Large intestine (tissue), 3 donors: ENCODE data around the gene OSBPL7. TPM values are rescaled to one million over a fixed set of nuclear protein-coding genes. Genes with fewer than 3 reads are reported as not detected.

Source experiments
- DNase-seq, 2 donors: peaks; one replicate each; pipeline versions ENCODE4 v3.0.0 to v3.0.0-alpha.2; 2013
- H3K27ac ChIP-seq: one replicate; pipeline ENCODE4 v1.5.1; 2013; ENCODE audit warnings: low read length
- H3K27me3 ChIP-seq: 2 replicates; pipeline ENCODE4 v1.6.1; 2013; ENCODE audit warnings: low read length; ENCODE audit not compliant: control insufficient read depth, insufficient read depth
- H3K36me3 ChIP-seq: 2 replicates; pipeline ENCODE4 v1.6.1; 2013; ENCODE audit warnings: low read length; ENCODE audit not compliant: control insufficient read depth, insufficient read depth
- H3K4me1 ChIP-seq: one replicate; pipeline ENCODE4 v1.6.1; 2013; ENCODE audit warnings: low read length; ENCODE audit not compliant: control insufficient read depth, insufficient read depth
- H3K4me3 ChIP-seq: one replicate; pipeline ENCODE4 v1.5.1; 2013; ENCODE audit warnings: low read length
- H3K9me3 ChIP-seq: one replicate; pipeline ENCODE4 v1.6.1; 2013; ENCODE audit warnings: mild to moderate bottlenecking, low read depth, low read length, moderate library complexity; ENCODE audit not compliant: control insufficient read depth
- WGBS: methylation state at CpG from one replicate; pipeline ENCODE4 v1.1.5; 2013; ENCODE audit warnings: low lambda C conversion rate; ENCODE audit not compliant: insufficient coverage; 5-methylcytosine and 5-hydroxymethylcytosine counted together
- polyA plus RNA-seq: library from polyadenylated mRNA; unstranded; fragments of 120-200 nt; gene quantifications from one replicate; pipeline ENCODE4 v1.2.1, GENCODE V29; 2013

Gene OSBPL7
- polyA plus RNA-seq, 1 donor: 19.9 TPM

GRCh38 chr17:47839071-47839470 is 17.5 kb upstream of the OSBPL7 start:
- no peaks in the 10 kb centered on the region for H3K27me3 ChIP-seq
- no peak for DNase-seq
- H3K9me3 ChIP-seq: no peaks in the 10 kb centered on the region
- H3K27ac ChIP-seq: no peak overlapping the region
- no peak overlapping the region for H3K4me3 ChIP-seq
- H3K4me1 ChIP-seq: peaks cover 55% of the 10 kb centered on the region
- peaks cover 40% of the 10 kb centered on the region for H3K36me3 ChIP-seq
- no CpG with 5 or more reads among the region's 5 CpGs for WGBS

- WGBS: no CpG with 5 or more reads among the region's 13 CpGs
- no peak overlapping the region for H3K4me3 ChIP-seq
- peaks cover 40% of the 10 kb centered on the region for H3K36me3 ChIP-seq
- H3K27me3 ChIP-seq: no peaks in the 10 kb centered on the region
- no peak for DNase-seq
- H3K27ac ChIP-seq: no peak overlapping the region
- peaks cover 50% of the 10 kb centered on the region for H3K4me1 ChIP-seq
- H3K9me3 ChIP-seq: no peaks in the 10 kb centered on the region
These were observed 17.0 kb upstream of the OSBPL7 start for GRCh38 chr17:47838636-47839035.

GRCh38 chr17:47837401-47838039 is 15.9 kb upstream of the OSBPL7 start:
- DNase-seq: peak; percentile 70
- Histone ChIP-seq H3K4me1 (peaks cover 41% of the 10 kb centered on the region), H3K27ac (peak overlapping the region; percentile 5), H3K36me3 (peaks cover 40% of the 10 kb centered on the region), H3K27me3 (no peaks in the 10 kb centered on the region), H3K4me3 (no peak overlapping the region), H3K9me3 (no peaks in the 10 kb centered on the region)
- no CpG with 5 or more reads among the region's 13 CpGs for WGBS

GRCh38 chr17:47836601-47837000 is 15.0 kb upstream of the OSBPL7 start:
- Histone ChIP-seq H3K4me1 (peaks cover 39% of the 10 kb centered on the region), H3K27me3 (no peaks in the 10 kb centered on the region), H3K9me3 (no peaks in the 10 kb centered on the region), H3K36me3 (peaks cover 40% of the 10 kb centered on the region), H3K4me3 (no peak overlapping the region), H3K27ac (no peak overlapping the region)
- no CpG with 5 or more reads among the region's 6 CpGs for WGBS
- no peak for DNase-seq

GRCh38 chr17:47834756-47835155 is 13.2 kb upstream of the OSBPL7 start:
- no peaks in the 10 kb centered on the region for H3K27me3 ChIP-seq

GRCh38 chr17:47831934-47832327 is 10.3 kb upstream of the OSBPL7 start:
- H3K9me3 ChIP-seq: no peaks in the 10 kb centered on the region
- peak overlapping the region; percentile 79 for H3K4me3 ChIP-seq
- no peak overlapping the region for H3K27ac ChIP-seq
- H3K4me1 ChIP-seq: peaks cover 18% of the 10 kb centered on the region
- no CpG with 5 or more reads among the region's 7 CpGs for WGBS
- no peaks in the 10 kb centered on the region for H3K27me3 ChIP-seq
- no peak for DNase-seq
- H3K36me3 ChIP-seq: peaks cover 34% of the 10 kb centered on the region

More at GRCh38 chr17:47834756-47835155, 13.2 kb upstream of the OSBPL7 start:
- Histone ChIP-seq H3K4me1 (peaks cover 42% of the 10 kb centered on the region), H3K27ac (no peak overlapping the region), H3K9me3 (no peaks in the 10 kb centered on the region), H3K36me3 (peaks cover 40% of the 10 kb centered on the region), H3K4me3 (no peak overlapping the region)
- 80% methylated on average over 1 of the region's 5 CpGs for WGBS
- no peak for DNase-seq

- H3K4me3 ChIP-seq: peak within 1 kb of the TSS; percentile 79
- H3K27ac ChIP-seq: peak within 1 kb of the TSS; percentile 67
- peaks cover 34% of the 10 kb centered on the region for H3K36me3 ChIP-seq
- WGBS: 0% methylated on average over 6 of the region's 42 CpGs
- peak; percentile 94 to 95 for DNase-seq
- H3K27me3 ChIP-seq: no peaks in the 10 kb centered on the region
- H3K9me3 ChIP-seq: no peaks in the 10 kb centered on the region
- peaks cover 18% of the 10 kb centered on the region for H3K4me1 ChIP-seq
These were observed 9.7 kb upstream of the OSBPL7 start, which contains the start of the genes LRRC46 and MRPL10 for GRCh38 chr17:47831003-47831933. Gene LRRC46 (plus strand): TSS chr17:47831670. CDS start chr17:47831990, 320 bp downstream. Gene MRPL10 (minus strand): TSS chr17:47831541. CDS start chr17:47831511, 30 bp downstream.

- Histone ChIP-seq H3K4me3 (peak overlapping the region; percentile 79), H3K36me3 (peaks cover 30% of the 10 kb centered on the region), H3K4me1 (peaks cover 18% of the 10 kb centered on the region), H3K27ac (peak overlapping the region; percentile 67), H3K27me3 (no peaks in the 10 kb centered on the region), H3K9me3 (no peaks in the 10 kb centered on the region)
- no peak for DNase-seq
- 0% methylated on average over 2 of the region's 18 CpGs for WGBS
These were observed 8.9 kb upstream of the OSBPL7 start for GRCh38 chr17:47830396-47831002.

- DNase-seq: no peak
These were observed 8.3 kb upstream of the OSBPL7 start for GRCh38 chr17:47829870-47830269.

GRCh38 chr17:47823519-47823918 is 1.9 kb upstream of the OSBPL7 start:
- Histone ChIP-seq H3K27me3 (no peaks in the 10 kb centered on the region), H3K36me3 (peaks cover 49% of the 10 kb centered on the region)
- 100% methylated on average over 1 of the region's 4 CpGs for WGBS

More at GRCh38 chr17:47829870-47830269, 8.3 kb upstream of the OSBPL7 start:
- Histone ChIP-seq H3K4me3 (no peak overlapping the region), H3K4me1 (peaks cover 18% of the 10 kb centered on the region), H3K27me3 (no peaks in the 10 kb centered on the region), H3K9me3 (no peaks in the 10 kb centered on the region), H3K27ac (no peak overlapping the region), H3K36me3 (peaks cover 28% of the 10 kb centered on the region)
- WGBS: no CpG with 5 or more reads among the region's 3 CpGs

More at GRCh38 chr17:47823519-47823918, 1.9 kb upstream of the OSBPL7 start:
- DNase-seq: no peak
- H3K9me3 ChIP-seq: no peaks in the 10 kb centered on the region
- H3K4me3 ChIP-seq: no peak overlapping the region
- peaks cover 24% of the 10 kb centered on the region for H3K4me1 ChIP-seq
- H3K27ac ChIP-seq: no peak overlapping the region
